WTC11 (cell line): ENCODE measurements around the gene SCAF11. TPM values are rescaled to one million over a fixed set of nuclear protein-coding genes. Genes with fewer than 3 reads are reported as not detected.

Experiments used
- ATAC-seq: fragments of 200-7000 bp; cut with Tn5 transposase; 2 replicates; pipeline ENCODE4 v1.10.0; 2021; ENCODE audit warnings: mild to moderate bottlenecking, moderate library complexity
- CTCF ChIA-PET: fragments of 300-600 bp; sonication (Branson Sonifier 250); formaldehyde crosslinking; loops from one replicate; lab custom pipeline; 2021; ENCODE audit warnings: antibody characterized with exemption; lab: Charles Lee
- POLR2A ChIA-PET: fragments of 350-600 bp; sonication (Branson Sonifier 250); formaldehyde crosslinking; loops from one replicate; lab custom pipeline; 2021; ENCODE audit warnings: antibody characterized with exemption; lab: Charles Lee
- DNase-seq: peaks from one replicate; pipeline ENCODE4 v3.0.0; 2021; ENCODE audit warnings: low spot score
- H3K27ac Mint-ChIP-seq: 2 replicates; pipeline ENCODE4 v1.8.0; 2021; ENCODE audit warnings: mixed read lengths
- H3K27me3 Mint-ChIP-seq: 2 replicates; pipeline ENCODE4 v1.8.0; 2021; ENCODE audit warnings: low read depth, mild to moderate bottlenecking, moderate library complexity, mixed read lengths
- H3K36me3 Mint-ChIP-seq: 2 replicates; pipeline ENCODE4 v1.8.0; 2021; ENCODE audit warnings: mixed read lengths
- H3K4me1 Mint-ChIP-seq: 2 replicates; pipeline ENCODE4 v1.8.0; 2022; ENCODE audit warnings: mixed read lengths
- H3K4me3 Mint-ChIP-seq: 2 replicates; pipeline ENCODE4 v1.8.0; 2021; ENCODE audit warnings: mild to moderate bottlenecking, moderate library complexity, mixed read lengths
- H3K9me3 Mint-ChIP-seq: 2 replicates; pipeline ENCODE4 v1.8.0; 2021; ENCODE audit warnings: mixed read lengths
- AR ChIP-seq: fragments of 250-450 bp; sonication (Bioruptor Pico); IDR thresholded peaks from 2 replicates; pipeline ENCODE4 v1.9.0; 2021; ENCODE audit warnings: mild to moderate bottlenecking
- ARID4B ChIP-seq: sonication (generic); formaldehyde crosslinking; IDR thresholded peaks from 2 replicates; pipeline ENCODE4 v1.8.0; 2023; ENCODE audit warnings: missing genetic modification reagents, mild to moderate bottlenecking, borderline replicate concordance
- CREB1 ChIP-seq: sonication (generic); formaldehyde crosslinking; IDR thresholded peaks from 2 replicates; pipeline ENCODE4 v1.8.0; 2023; ENCODE audit warnings: mild to moderate bottlenecking, missing genetic modification reagents
- CREM ChIP-seq: sonication (generic); formaldehyde crosslinking; IDR thresholded peaks from 2 replicates; pipeline ENCODE4 v1.8.1; 2022; ENCODE audit warnings: mild to moderate bottlenecking, missing genetic modification reagents, moderate library complexity
- ESRRA ChIP-seq: sonication (generic); formaldehyde crosslinking; IDR thresholded peaks from 2 replicates; pipeline ENCODE4 v1.8.1; 2022; ENCODE audit warnings: mild to moderate bottlenecking, missing genetic modification reagents, borderline replicate concordance
- ETV6 ChIP-seq: sonication (generic); formaldehyde crosslinking; IDR thresholded peaks from 2 replicates; pipeline ENCODE4 v1.8.1; 2022; ENCODE audit warnings: mild to moderate bottlenecking, missing genetic modification reagents
- GABPB1 ChIP-seq: sonication (generic); formaldehyde crosslinking; IDR thresholded peaks from 2 replicates; pipeline ENCODE4 v1.8.1; 2023; ENCODE audit warnings: mild to moderate bottlenecking, missing genetic modification reagents
- GRHL2 ChIP-seq: fragments of 250-450 bp; sonication (Bioruptor Pico); IDR thresholded peaks from 2 replicates; pipeline ENCODE4 v1.8.0; 2022; ENCODE audit warnings: mild to moderate bottlenecking, moderate library complexity; ENCODE audit not compliant: insufficient replicate concordance, severe bottlenecking
- HMGXB4 ChIP-seq: sonication (generic); formaldehyde crosslinking; IDR thresholded peaks from 2 replicates; pipeline ENCODE4 v1.8.1; 2023; ENCODE audit warnings: mild to moderate bottlenecking, moderate library complexity, missing genetic modification reagents
- IRF2 ChIP-seq: sonication (generic); formaldehyde crosslinking; IDR thresholded peaks from 2 replicates; pipeline ENCODE4 v1.8.0; 2022; ENCODE audit warnings: low read depth, missing genetic modification reagents, borderline replicate concordance
- JUN ChIP-seq: sonication (generic); formaldehyde crosslinking; IDR thresholded peaks from 2 replicates; pipeline ENCODE4 v1.8.0; 2023; ENCODE audit warnings: mild to moderate bottlenecking, missing genetic modification reagents
- OVOL2 ChIP-seq: fragments of 250-450 bp; sonication (Bioruptor Pico); IDR thresholded peaks from 2 replicates; pipeline ENCODE4 v1.9.0; 2021; ENCODE audit warnings: mild to moderate bottlenecking, borderline replicate concordance
- PRRX2 ChIP-seq: fragments of 250-450 bp; sonication (Bioruptor Pico); IDR thresholded peaks from 2 replicates; pipeline ENCODE4 v1.8.0; 2021; ENCODE audit warnings: mild to moderate bottlenecking
- RELA ChIP-seq: sonication (generic); formaldehyde crosslinking; IDR thresholded peaks from 2 replicates; pipeline ENCODE4 v1.8.1; 2022; ENCODE audit warnings: missing genetic modification reagents, mild to moderate bottlenecking, borderline replicate concordance
- SMAD3 ChIP-seq: sonication (generic); formaldehyde crosslinking; IDR thresholded peaks from 2 replicates; pipeline ENCODE4 v1.8.0; 2022; ENCODE audit warnings: missing genetic modification reagents, mild to moderate bottlenecking, borderline replicate concordance
- SMAD4 ChIP-seq: sonication (generic); formaldehyde crosslinking; IDR thresholded peaks from 2 replicates; pipeline ENCODE4 v1.8.0; 2022; ENCODE audit warnings: mild to moderate bottlenecking, missing genetic modification reagents
- ZNF121 ChIP-seq: sonication (generic); formaldehyde crosslinking; IDR thresholded peaks from 2 replicates; pipeline ENCODE4 v1.8.0; 2023; ENCODE audit warnings: missing genetic modification reagents
- ZNF219 ChIP-seq: sonication (generic); formaldehyde crosslinking; IDR thresholded peaks from 2 replicates; pipeline ENCODE4 v1.8.0; 2023; ENCODE audit warnings: missing genetic modification reagents, mild to moderate bottlenecking, borderline replicate concordance
- total RNA-seq: library from RNA; stranded (reverse); gene quantifications from 3 replicates; pipeline ENCODE4 v1.2.3, GENCODE V29; 2021
- TF ChIP-seq, protein P1 (sequence below): sonication (generic); formaldehyde crosslinking; IDR thresholded peaks from 2 replicates; pipeline ENCODE4 v1.8.1; 2023; ENCODE audit warnings: mild to moderate bottlenecking, missing genetic modification reagents
- TF ChIP-seq, protein P2 (sequence below): fragments of 250-450 bp; sonication (Bioruptor Pico); IDR thresholded peaks from 2 replicates; pipeline ENCODE4 v2.1.2; 2022; ENCODE audit warnings: mild to moderate bottlenecking, moderate library complexity
- TF ChIP-seq, protein P3 (sequence below): sonication (generic); formaldehyde crosslinking; IDR thresholded peaks from 2 replicates; pipeline ENCODE4 v1.8.0; 2022; ENCODE audit warnings: mild to moderate bottlenecking, missing genetic modification reagents
- TF ChIP-seq, protein P4 (sequence below): sonication (generic); formaldehyde crosslinking; IDR thresholded peaks from 2 replicates; pipeline ENCODE4 v1.8.1; 2022; ENCODE audit warnings: mild to moderate bottlenecking, moderate library complexity, missing genetic modification reagents

Gene SCAF11
- total RNA-seq, 1 experiment from 2014 or later, result 72.6 TPM

DNA sequence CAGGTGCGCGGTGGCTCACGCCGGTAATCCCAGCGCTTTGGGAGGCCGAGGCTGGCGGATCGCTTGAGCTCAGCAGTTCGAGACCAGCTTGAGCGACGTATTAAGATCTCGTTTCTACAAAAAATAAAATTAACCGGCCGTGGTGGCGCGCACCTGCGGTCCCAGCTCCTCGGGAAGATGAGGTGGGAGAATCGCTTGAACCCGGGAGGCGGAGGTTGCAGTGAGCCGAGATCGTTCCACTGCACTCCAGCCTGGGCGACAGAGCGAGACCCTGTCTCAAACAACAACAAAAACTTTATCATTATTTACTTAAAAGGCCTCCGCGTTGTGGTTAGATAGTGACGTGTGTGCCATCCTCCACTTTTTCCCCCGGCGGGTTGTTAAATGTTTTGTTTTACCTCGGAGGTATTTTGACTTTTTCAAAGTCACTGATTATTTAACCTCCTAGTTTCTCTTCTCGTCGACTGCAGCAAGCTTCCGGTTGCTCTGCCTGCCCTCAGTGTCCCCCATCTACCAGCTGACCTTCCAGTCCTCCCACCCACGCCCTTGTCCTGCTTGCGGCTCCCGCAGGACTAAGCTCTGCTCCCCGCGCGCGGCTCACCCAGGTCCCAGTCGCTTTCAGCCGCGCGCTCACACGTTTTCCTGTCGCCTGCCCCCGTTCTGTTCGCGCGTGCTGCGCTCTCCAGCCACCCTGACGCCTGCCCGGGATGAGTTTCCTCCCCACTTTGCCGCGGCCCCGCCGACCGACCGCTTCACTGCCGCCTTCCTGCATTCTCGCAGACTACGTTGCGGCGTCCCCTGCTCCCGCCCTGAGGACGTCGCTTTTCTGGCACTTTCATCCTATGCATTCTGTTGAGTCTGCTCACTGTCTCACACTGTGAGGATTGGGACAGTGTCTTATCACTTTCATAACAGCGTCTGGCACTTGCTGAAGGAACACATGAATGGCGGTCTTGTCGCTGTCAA is 1.2 kb upstream of the SCAF11 start:
- Mint-ChIP-seq H3K36me3 (peaks cover 7% of the 10 kb centered on the region), H3K4me1 (peaks cover 32% of the 10 kb centered on the region), H3K9me3 (peaks cover 6% of the 10 kb centered on the region; the same call in 1 of the 2 replicates), H3K27ac (peak overlapping the region; percentile 86), H3K4me3 (peak overlapping the region; percentile 89), H3K27me3 (peaks cover 7% of the 10 kb centered on the region)
- CTCF ChIA-PET, result interaction anchor here (0.6 to 3.4 kb wide), 24 partner anchors 11 to 670 kb away, joined by 3 to 17 read pairs (median 3); partner anchors contain the start of gene ARID2
- ATAC-seq, result peak; percentile 6
- POLR2A ChIA-PET, result interaction anchor here (0.5 to 1.5 kb wide), 6 partner anchors 81 to 262 kb away, joined by 3 to 4 read pairs (median 3); partner anchors contain the start of gene ARID2
- DNase-seq, result peak; percentile 71
- TF ChIP-seq GRHL2 (CRISPR knock-in tag) (no peak), ZNF219 (CRISPR knock-in tag) (0 out of 2 replicates have a peak, but pooled peaks have one; percentile 64), SMAD4 (CRISPR knock-in tag) (peak; percentile 81), SMAD3 (peak; percentile 93), HMGXB4 (CRISPR knock-in tag) (peak; percentile 33; the same call in 1 of the 2 replicates), PRRX2 (no peak), AR (CRISPR knock-in tag) (peak; percentile 9; the same call in 1 of the 2 replicates), ETV6 (CRISPR knock-in tag) (0 out of 2 replicates have a peak, but pooled peaks have one; percentile 48), CREB1 (0 out of 2 replicates have a peak, but pooled peaks have one; percentile 38), CREM (0 out of 2 replicates have a peak, but pooled peaks have one; percentile 53), GABPB1 (peak; percentile 78), IRF2 (CRISPR knock-in tag) (no peak), ARID4B (CRISPR knock-in tag) (peak; percentile 78), ZNF121 (CRISPR knock-in tag) (peak; percentile 59; the same call in 1 of the 2 replicates), ESRRA (CRISPR knock-in tag) (no peak), RELA (CRISPR knock-in tag) (no peak), JUN (peak; percentile 70; the same call in 1 of the 2 replicates), OVOL2 (CRISPR knock-in tag) (no peak)
- TF ChIP-seq, protein P1, sequence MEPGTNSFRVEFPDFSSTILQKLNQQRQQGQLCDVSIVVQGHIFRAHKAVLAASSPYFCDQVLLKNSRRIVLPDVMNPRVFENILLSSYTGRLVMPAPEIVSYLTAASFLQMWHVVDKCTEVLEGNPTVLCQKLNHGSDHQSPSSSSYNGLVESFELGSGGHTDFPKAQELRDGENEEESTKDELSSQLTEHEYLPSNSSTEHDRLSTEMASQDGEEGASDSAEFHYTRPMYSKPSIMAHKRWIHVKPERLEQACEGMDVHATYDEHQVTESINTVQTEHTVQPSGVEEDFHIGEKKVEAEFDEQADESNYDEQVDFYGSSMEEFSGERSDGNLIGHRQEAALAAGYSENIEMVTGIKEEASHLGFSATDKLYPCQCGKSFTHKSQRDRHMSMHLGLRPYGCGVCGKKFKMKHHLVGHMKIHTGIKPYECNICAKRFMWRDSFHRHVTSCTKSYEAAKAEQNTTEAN (CRISPR knock-in tag), result no peak
- TF ChIP-seq, protein P2, sequence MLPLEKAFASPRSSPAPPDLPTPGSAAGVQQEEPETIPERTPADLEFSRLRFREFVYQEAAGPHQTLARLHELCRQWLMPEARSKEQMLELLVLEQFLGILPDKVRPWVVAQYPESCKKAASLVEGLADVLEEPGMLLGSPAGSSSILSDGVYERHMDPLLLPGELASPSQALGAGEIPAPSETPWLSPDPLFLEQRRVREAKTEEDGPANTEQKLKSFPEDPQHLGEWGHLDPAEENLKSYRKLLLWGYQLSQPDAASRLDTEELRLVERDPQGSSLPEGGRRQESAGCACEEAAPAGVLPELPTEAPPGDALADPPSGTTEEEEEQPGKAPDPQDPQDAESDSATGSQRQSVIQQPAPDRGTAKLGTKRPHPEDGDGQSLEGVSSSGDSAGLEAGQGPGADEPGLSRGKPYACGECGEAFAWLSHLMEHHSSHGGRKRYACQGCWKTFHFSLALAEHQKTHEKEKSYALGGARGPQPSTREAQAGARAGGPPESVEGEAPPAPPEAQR (CRISPR knock-in tag), result no peak
- TF ChIP-seq, protein P3, sequence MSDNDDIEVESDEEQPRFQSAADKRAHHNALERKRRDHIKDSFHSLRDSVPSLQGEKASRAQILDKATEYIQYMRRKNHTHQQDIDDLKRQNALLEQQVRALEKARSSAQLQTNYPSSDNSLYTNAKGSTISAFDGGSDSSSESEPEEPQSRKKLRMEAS (CRISPR knock-in tag), result peak; percentile 90
- TF ChIP-seq, protein P4, sequence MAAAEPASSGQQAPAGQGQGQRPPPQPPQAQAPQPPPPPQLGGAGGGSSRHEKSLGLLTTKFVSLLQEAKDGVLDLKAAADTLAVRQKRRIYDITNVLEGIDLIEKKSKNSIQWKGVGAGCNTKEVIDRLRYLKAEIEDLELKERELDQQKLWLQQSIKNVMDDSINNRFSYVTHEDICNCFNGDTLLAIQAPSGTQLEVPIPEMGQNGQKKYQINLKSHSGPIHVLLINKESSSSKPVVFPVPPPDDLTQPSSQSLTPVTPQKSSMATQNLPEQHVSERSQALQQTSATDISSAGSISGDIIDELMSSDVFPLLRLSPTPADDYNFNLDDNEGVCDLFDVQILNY (CRISPR knock-in tag), result peak; percentile 45; the same call in 1 of the 2 replicates
